Activated CD4-positive, alpha-beta T cell treated with anti-CD3 and anti-CD28 coated beads, Interleukin-2, amount 10 ng/mL, durations not matched to agents 24 days and 14 days (primary cell): ENCODE data around the gene PXT1. TPM values are rescaled to one million over a fixed set of nuclear protein-coding genes. Genes with fewer than 3 reads are reported as not detected.
"Not testable (repeated sequence)": the region's sequence is repeated elsewhere in the genome, so short reads cannot be mapped to it uniquely, and the experiment has no call there.

Experiments used
- DNase-seq: peaks from one replicate; pipeline ENCODE4 v3.0.0; 2022
- H3K27ac Mint-ChIP-seq: one replicate; pipeline ENCODE4 v1.8.0; 2022; ENCODE audit warnings: mild to moderate bottlenecking, mixed read lengths
- H3K27me3 Mint-ChIP-seq: one replicate; pipeline ENCODE4 v1.8.0; 2022; ENCODE audit warnings: mixed read lengths
- H3K36me3 Mint-ChIP-seq: one replicate; pipeline ENCODE4 v1.8.0; 2022; ENCODE audit warnings: low read depth, mild to moderate bottlenecking, mixed read lengths
- H3K4me1 Mint-ChIP-seq: one replicate; pipeline ENCODE4 v1.8.0; 2021; ENCODE audit warnings: mixed read lengths
- H3K4me3 Mint-ChIP-seq: one replicate; pipeline ENCODE4 v1.8.0; 2022; ENCODE audit warnings: mild to moderate bottlenecking, moderate library complexity, mixed read lengths
- H3K9me3 Mint-ChIP-seq: one replicate; pipeline ENCODE4 v1.8.0; 2021; ENCODE audit warnings: mixed read lengths
- intact Hi-C: fragments of 100-400 bp; cut with micrococcal nuclease; formaldehyde crosslinking; loops from one replicate; pipeline ENCODE4 v1.15.1; 2023
- total RNA-seq: library from RNA; stranded (reverse); gene quantifications from 2 replicates; pipeline ENCODE4 v1.2.3, GENCODE V29; 2022

The PXT1 gene
- total RNA-seq, 1 donor from 2014 or later, result 0.30 TPM

DNA sequence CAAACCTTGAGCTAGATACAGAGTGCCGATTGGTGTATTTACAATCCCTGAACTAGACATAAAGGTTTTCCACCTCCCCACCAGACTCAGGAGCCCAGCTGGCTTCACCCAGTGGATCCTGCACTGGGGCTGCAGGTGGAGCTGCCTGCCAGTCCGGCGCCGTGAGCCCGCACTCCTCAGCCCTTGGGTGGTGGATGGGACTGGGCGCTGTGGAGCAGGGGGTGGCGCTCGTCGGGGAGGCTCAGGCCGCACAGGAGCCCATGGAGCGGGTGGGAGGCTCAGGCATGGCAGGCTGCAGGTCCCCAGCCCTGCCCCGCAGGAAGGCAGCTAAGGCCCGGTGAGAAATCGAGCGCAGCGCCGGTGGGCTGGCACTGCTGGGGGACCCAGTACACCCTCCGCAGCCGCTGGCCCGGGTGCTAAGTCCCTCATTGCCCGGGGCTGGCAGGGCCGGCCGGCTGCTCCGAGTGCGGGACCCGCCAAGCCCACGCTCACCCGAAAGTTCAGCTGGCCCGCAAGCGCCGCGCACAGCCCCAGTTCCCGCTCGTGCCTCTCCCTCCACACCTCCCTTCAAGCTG is 78.5 kb downstream of the PXT1 start:
- peaks cover 10% of the 10 kb centered on the region for H3K4me1 Mint-ChIP-seq
- DNase-seq, H3K36me3 Mint-ChIP-seq, H3K27ac Mint-ChIP-seq, H3K27me3 Mint-ChIP-seq, H3K9me3 Mint-ChIP-seq, H3K4me3 Mint-ChIP-seq: not testable (repeated sequence)
- intact Hi-C loops, result loop anchor here (5.0 kb wide), 1 partner anchor 337 kb away; the partner anchor contains the start of gene MAPK14

DNA sequence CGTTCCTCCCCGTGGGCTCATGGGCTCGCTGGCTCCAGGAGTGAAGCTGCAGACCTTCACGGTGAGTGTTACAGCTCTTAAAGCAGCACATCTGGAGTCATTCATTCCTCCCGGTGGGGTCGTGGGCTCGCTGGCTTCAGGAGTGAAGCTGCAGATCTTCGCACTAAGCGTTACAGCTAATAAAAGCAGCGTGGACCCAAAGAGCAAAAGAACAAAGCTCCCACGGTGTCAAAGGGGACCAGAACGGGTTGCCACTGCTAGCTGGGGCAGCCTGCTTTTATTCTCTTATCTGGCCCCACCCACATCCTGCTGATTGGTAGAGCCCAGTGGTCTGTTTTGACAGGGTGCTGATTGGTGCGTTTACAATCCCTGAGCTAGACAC is 79.3 kb downstream of the PXT1 start:
- peaks cover 16% of the 10 kb centered on the region for H3K4me1 Mint-ChIP-seq
- not testable (repeated sequence) for H3K27ac Mint-ChIP-seq, H3K27me3 Mint-ChIP-seq, DNase-seq, H3K4me3 Mint-ChIP-seq, H3K9me3 Mint-ChIP-seq, H3K36me3 Mint-ChIP-seq
- intact Hi-C loops, result loop anchor here (5.0 kb wide), 1 partner anchor 336 kb away; the partner anchor contains the start of gene MAPK14

- no peak for DNase-seq
- Mint-ChIP-seq H3K4me1 (peaks cover 22% of the 10 kb centered on the region), H3K9me3 (no peaks in the 10 kb centered on the region), H3K36me3 (no peaks in the 10 kb centered on the region), H3K27ac (no peak overlapping the region), H3K4me3 (no peak overlapping the region), H3K27me3 (peaks cover 6% of the 10 kb centered on the region)
- intact Hi-C loops, result loop anchor here (5.0 kb wide), 1 partner anchor 335 kb away; the partner anchor contains the start of gene MAPK14
Observed at GRCh38 chr6:36362551-36363370, 79.9 kb downstream of the PXT1 start.

DNA sequence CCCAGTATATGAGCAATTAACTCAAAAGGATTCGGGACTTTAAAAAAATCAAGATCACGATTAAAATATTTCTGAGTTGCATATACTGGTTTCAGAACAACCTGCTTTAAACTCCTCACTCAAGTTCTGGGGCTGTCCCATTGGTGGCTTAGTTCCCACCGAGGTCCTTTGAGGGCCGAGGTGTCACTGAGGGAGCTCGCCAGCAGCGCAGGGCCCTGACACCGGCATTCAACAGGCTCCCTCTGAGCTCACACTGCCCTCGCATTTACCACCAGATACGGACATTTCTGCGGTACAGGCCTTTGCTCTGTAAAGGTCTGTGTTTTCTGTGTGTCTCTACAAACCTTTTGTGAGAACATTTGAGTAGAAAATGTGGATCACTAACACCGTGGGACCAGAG is 81.6 kb downstream of the PXT1 start:
- DNase-seq, result no peak
- intact Hi-C loops, result loop anchor here (5.0 kb wide), 1 partner anchor 334 kb away; the partner anchor contains the start of gene MAPK14
- no peak overlapping the region for H3K4me3 Mint-ChIP-seq
- peaks cover 27% of the 10 kb centered on the region for H3K4me1 Mint-ChIP-seq
- no peak overlapping the region for H3K27ac Mint-ChIP-seq
- no peaks in the 10 kb centered on the region for H3K36me3 Mint-ChIP-seq
- no peaks in the 10 kb centered on the region for H3K9me3 Mint-ChIP-seq
- peaks cover 14% of the 10 kb centered on the region for H3K27me3 Mint-ChIP-seq

DNA sequence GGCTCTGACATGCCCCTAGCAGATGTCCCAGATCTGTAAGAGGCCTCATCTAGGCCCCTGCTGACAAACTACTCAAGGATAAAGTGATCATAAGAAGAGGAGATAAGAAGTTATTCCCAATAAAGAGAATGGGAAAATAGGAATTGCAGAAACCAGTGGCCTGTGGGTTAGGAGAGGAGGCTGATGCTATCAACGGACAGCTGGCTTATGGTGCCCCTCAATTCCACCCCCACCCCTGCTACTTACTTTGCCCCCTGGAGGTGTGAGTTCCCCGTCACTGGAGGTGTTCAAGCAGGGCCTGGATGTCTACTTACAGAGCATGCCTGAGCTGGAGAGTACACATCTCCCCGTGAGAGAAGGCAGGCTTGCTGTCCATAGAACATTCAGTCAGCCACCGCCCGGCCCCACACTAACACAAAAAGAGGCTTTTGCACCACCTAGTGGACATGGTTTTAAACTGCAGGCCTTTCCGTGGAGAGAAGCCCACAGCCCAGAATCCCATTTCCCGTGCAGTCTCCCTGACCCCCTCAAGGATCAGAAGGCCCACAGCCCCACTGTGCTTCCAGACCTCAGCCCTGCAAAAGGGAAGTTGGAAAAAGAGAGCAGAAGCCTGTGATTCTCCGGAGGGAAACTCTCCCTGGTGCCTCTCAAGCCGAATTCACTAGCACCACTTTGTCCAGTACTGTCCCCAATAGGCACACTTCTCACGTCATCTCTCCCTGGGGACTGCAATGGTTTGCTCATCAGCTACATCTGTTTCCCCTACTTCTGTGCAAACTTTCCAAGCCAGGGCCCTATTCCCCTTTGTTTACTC is 82.2 kb downstream of the PXT1 start:
- intact Hi-C loops, result loop anchor here (1.0 to 5.0 kb wide), 5 partner anchors 19 to 333 kb away; partner anchors contain the start of gene MAPK14
- Mint-ChIP-seq H3K4me1 (peaks cover 32% of the 10 kb centered on the region), H3K9me3 (no peaks in the 10 kb centered on the region), H3K27ac (no peak overlapping the region), H3K27me3 (peaks cover 18% of the 10 kb centered on the region), H3K4me3 (no peak overlapping the region), H3K36me3 (no peaks in the 10 kb centered on the region)
- peak; percentile 92 for DNase-seq

DNA sequence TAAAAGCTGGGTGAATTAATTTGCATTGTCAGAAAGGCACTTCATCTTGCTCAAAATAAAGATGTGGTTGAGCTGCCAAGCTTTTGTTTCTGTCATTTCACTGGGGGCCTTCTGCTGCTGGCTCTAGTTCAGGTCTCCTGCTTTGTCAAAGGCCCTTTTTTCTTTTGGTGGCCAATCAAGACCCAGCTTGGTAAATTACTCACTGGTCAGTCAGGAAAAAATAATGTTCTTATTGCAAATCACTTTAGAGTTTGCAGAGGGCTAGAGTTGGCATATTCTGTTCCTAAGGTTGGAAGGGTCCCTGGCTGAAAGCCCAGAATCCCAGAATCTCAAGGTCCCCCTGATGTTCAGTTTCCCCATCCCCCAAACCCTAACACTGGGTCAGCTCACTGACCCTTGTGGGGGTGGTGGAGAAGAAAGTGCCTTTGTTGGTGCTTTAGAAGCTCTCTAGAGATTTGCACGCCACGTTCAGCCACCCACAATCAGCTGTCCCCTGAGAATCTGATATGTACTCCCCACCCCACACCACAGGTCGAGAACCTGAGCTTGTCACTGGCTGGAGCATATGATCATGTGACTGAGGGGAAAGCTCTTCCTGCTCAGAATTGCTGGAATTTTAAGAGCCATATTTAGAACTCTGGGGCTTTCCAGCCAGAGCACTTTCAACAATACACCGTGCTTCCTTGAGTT is 84.3 kb downstream of the PXT1 start:
- no peak overlapping the region for H3K27ac Mint-ChIP-seq
- H3K9me3 Mint-ChIP-seq, result peaks cover 4% of the 10 kb centered on the region
- H3K4me3 Mint-ChIP-seq, result no peak overlapping the region
- H3K4me1 Mint-ChIP-seq, result peaks cover 31% of the 10 kb centered on the region
- H3K36me3 Mint-ChIP-seq, result no peaks in the 10 kb centered on the region
- no peak for DNase-seq
- H3K27me3 Mint-ChIP-seq, result peaks cover 37% of the 10 kb centered on the region
- intact Hi-C loops, result no loop called here

- Mint-ChIP-seq H3K27ac (no peak overlapping the region), H3K4me3 (no peak overlapping the region), H3K27me3 (peaks cover 40% of the 10 kb centered on the region), H3K9me3 (peaks cover 4% of the 10 kb centered on the region), H3K4me1 (peaks cover 28% of the 10 kb centered on the region), H3K36me3 (no peaks in the 10 kb centered on the region)
- peak; percentile 72 for DNase-seq
- intact Hi-C loops, result loop anchor here (2.0 kb wide), 1 partner anchor 227 kb away; the partner anchor contains the start of gene MAPK13
Observed at GRCh38 chr6:36357872-36358225, 84.8 kb downstream of the PXT1 start.

- H3K9me3 Mint-ChIP-seq, result peaks cover 4% of the 10 kb centered on the region
- no peak overlapping the region for H3K27ac Mint-ChIP-seq
- H3K27me3 Mint-ChIP-seq, result peaks cover 41% of the 10 kb centered on the region
- H3K4me3 Mint-ChIP-seq, result no peak overlapping the region
- intact Hi-C loops, result loop anchor here (2.0 kb wide), 1 partner anchor 225 kb away; the partner anchor contains the start of gene MAPK13
- H3K4me1 Mint-ChIP-seq, result peaks cover 26% of the 10 kb centered on the region
- DNase-seq, result no peak
- H3K36me3 Mint-ChIP-seq, result no peaks in the 10 kb centered on the region
Observed at GRCh38 chr6:36355819-36356218, 86.8 kb downstream of the PXT1 start.

GRCh38 chr6:36353411-36353915 is 89.2 kb downstream of the PXT1 start:
- Mint-ChIP-seq H3K27me3 (peaks cover 57% of the 10 kb centered on the region), H3K9me3 (peaks cover 4% of the 10 kb centered on the region), H3K27ac (no peak overlapping the region), H3K4me3 (no peak overlapping the region), H3K4me1 (peaks cover 20% of the 10 kb centered on the region), H3K36me3 (no peaks in the 10 kb centered on the region)
- no peak for DNase-seq
- intact Hi-C loops, result no loop called here

GRCh38 chr6:36352477-36353157 is 90.0 kb downstream of the PXT1 start:
- Mint-ChIP-seq H3K4me3 (no peak overlapping the region), H3K27ac (no peak overlapping the region), H3K36me3 (no peaks in the 10 kb centered on the region), H3K4me1 (peaks cover 13% of the 10 kb centered on the region), H3K27me3 (peaks cover 55% of the 10 kb centered on the region), H3K9me3 (peaks cover 4% of the 10 kb centered on the region)
- intact Hi-C loops, result no loop called here
- no peak for DNase-seq

GRCh38 chr6:36350681-36351571 is 91.7 kb downstream of the PXT1 start:
- peaks cover 8% of the 10 kb centered on the region for H3K4me1 Mint-ChIP-seq
- H3K36me3 Mint-ChIP-seq, result no peaks in the 10 kb centered on the region
- no peak overlapping the region for H3K27ac Mint-ChIP-seq
- DNase-seq, result no peak
- peaks cover 52% of the 10 kb centered on the region for H3K27me3 Mint-ChIP-seq
- intact Hi-C loops, result no loop called here
- no peak overlapping the region for H3K4me3 Mint-ChIP-seq
- peaks cover 4% of the 10 kb centered on the region for H3K9me3 Mint-ChIP-seq

DNA sequence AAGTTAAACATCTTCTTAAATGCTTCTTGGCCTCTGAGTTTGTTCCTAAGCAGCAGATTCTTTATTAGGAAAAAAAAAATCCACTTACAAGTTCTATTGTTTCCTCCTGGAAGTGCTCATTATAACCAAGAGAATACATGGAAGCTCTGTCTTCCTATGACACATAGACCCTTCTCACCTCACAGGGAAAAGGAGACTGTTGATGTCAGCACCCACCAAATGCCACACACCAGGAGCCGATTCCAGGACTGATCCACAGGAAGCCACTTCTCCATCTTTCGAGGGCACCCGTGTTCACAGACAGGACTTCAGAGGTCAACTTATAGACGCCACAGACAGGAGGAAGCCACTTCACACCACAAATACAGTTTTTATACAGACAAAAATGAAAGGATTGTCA is 92.6 kb downstream of the PXT1 start:
- Mint-ChIP-seq H3K9me3 (peaks cover 4% of the 10 kb centered on the region), H3K4me3 (no peak overlapping the region), H3K36me3 (no peaks in the 10 kb centered on the region)

More for the DNA sequence above, 92.6 kb downstream of the PXT1 start:
- Mint-ChIP-seq H3K4me1 (peaks cover 3% of the 10 kb centered on the region), H3K27me3 (peaks cover 44% of the 10 kb centered on the region), H3K27ac (no peak overlapping the region)
- intact Hi-C loops, result no loop called here
- DNase-seq, result no peak
